H9 (cell line): ENCODE data around the gene CTU2. TPM values are rescaled to one million over a fixed set of nuclear protein-coding genes. Genes with fewer than 3 reads are reported as not detected.

ENCODE experiments used
- DNase-seq: peaks from one replicate; pipeline ENCODE4 v3.0.0-alpha.2; 2017
- H2AFZ ChIP-seq: one replicate; pipeline ENCODE4 v1.6.1; 2013; ENCODE audit warnings: mild to moderate bottlenecking, low read length, control low read depth, moderate library complexity
- H2AK5ac ChIP-seq: 2 replicates; pipeline ENCODE4 v1.6.1; 2013; ENCODE audit warnings: low read length, control low read depth, mixed read lengths; ENCODE audit not compliant: insufficient read length
- H2BK120ac ChIP-seq: one replicate; pipeline ENCODE4 v1.6.1; 2013; ENCODE audit warnings: low read depth, mild to moderate bottlenecking, low read length, control low read depth, inconsistent platforms; ENCODE audit not compliant: poor library complexity, severe bottlenecking
- H2BK12ac ChIP-seq: 2 replicates; pipeline ENCODE4 v1.6.1; 2013; ENCODE audit warnings: low read length, control low read depth, mixed read lengths, low read depth; ENCODE audit not compliant: insufficient read length
- H2BK15ac ChIP-seq: 2 replicates; pipeline ENCODE4 v1.6.1; 2013; ENCODE audit warnings: low read depth, low read length, control low read depth
- H2BK20ac ChIP-seq: one replicate; pipeline ENCODE4 v1.6.1; 2013; ENCODE audit warnings: low read depth, mild to moderate bottlenecking, low read length, control low read depth, inconsistent platforms; ENCODE audit not compliant: poor library complexity, severe bottlenecking
- H2BK5ac ChIP-seq: 2 replicates; pipeline ENCODE4 v1.6.1; 2013; ENCODE audit warnings: low read length, control low read depth, mixed read lengths; ENCODE audit not compliant: insufficient read length
- H3K14ac ChIP-seq: 2 replicates; pipeline ENCODE4 v1.6.1; 2013; ENCODE audit warnings: low read length, control low read depth; ENCODE audit not compliant: insufficient read depth
- H3K18ac ChIP-seq: 2 replicates; pipeline ENCODE4 v1.6.1; 2013; ENCODE audit warnings: low read depth, mild to moderate bottlenecking, mixed read lengths, low read length, control low read depth; ENCODE audit not compliant: insufficient read length
- H3K23ac ChIP-seq: 2 replicates; pipeline ENCODE4 v1.6.1; 2013; ENCODE audit warnings: low read length, control low read depth, mixed read lengths, low read depth; ENCODE audit not compliant: insufficient read length
- H3K23me2 ChIP-seq: 2 replicates; pipeline ENCODE4 v1.6.1; 2013; ENCODE audit warnings: low read depth, mild to moderate bottlenecking, mixed read lengths, low read length, control low read depth; ENCODE audit not compliant: insufficient read length, poor library complexity, severe bottlenecking
- H3K27ac ChIP-seq: 2 replicates; pipeline ENCODE4 v1.5.1; 2013; ENCODE audit warnings: low read length, control low read depth, mixed read lengths, low read depth; ENCODE audit not compliant: insufficient read length
- H3K27me3 ChIP-seq: 2 replicates; pipeline ENCODE4 v1.6.1; 2013; ENCODE audit warnings: low read length, control low read depth, inconsistent platforms; ENCODE audit not compliant: insufficient read depth
- H3K4ac ChIP-seq: 2 replicates; pipeline ENCODE4 v1.6.1; 2013; ENCODE audit warnings: low read depth, mild to moderate bottlenecking, control low read depth, inconsistent platforms, low read length, moderate library complexity
- H3K4me1 ChIP-seq: 2 replicates; pipeline ENCODE4 v1.6.1; 2013; ENCODE audit warnings: low read length, control low read depth, inconsistent platforms; ENCODE audit not compliant: insufficient read depth
- H3K4me2 ChIP-seq: 2 replicates; pipeline ENCODE4 v1.6.1; 2013; ENCODE audit warnings: low read length, control low read depth, mixed read lengths; ENCODE audit not compliant: insufficient read length, insufficient read depth
- H3K56ac ChIP-seq: 2 replicates; pipeline ENCODE4 v1.6.1; 2013; ENCODE audit warnings: low read depth, mild to moderate bottlenecking, mixed read lengths, low read length, control low read depth; ENCODE audit not compliant: insufficient read length
- H3K79me1 ChIP-seq: 2 replicates; pipeline ENCODE4 v1.6.1; 2013; ENCODE audit warnings: low read depth, mild to moderate bottlenecking, moderate library complexity, low read length, control low read depth, inconsistent platforms; ENCODE audit not compliant: insufficient read depth, poor library complexity, severe bottlenecking
- H3K79me2 ChIP-seq: 2 replicates; pipeline ENCODE4 v1.6.1; 2013; ENCODE audit warnings: low read length, control low read depth, inconsistent platforms; ENCODE audit not compliant: insufficient read depth
- H3K9ac ChIP-seq: 2 replicates; pipeline ENCODE4 v1.6.1; 2013; ENCODE audit warnings: low read length, control low read depth, mixed read lengths; ENCODE audit not compliant: insufficient read length; ENCODE audit errors: extremely low read depth
- H3K9me3 ChIP-seq: one replicate; pipeline ENCODE4 v1.6.1; 2013; ENCODE audit warnings: low read depth, low read length, inconsistent platforms; ENCODE audit not compliant: control insufficient read depth
- H3T11ph ChIP-seq: one replicate; pipeline ENCODE4 v1.6.1; 2013; ENCODE audit warnings: mild to moderate bottlenecking, low read length, control low read depth, inconsistent platforms
- H4K20me1 ChIP-seq: one replicate; pipeline ENCODE4 v1.6.1; 2013; ENCODE audit not compliant: control insufficient read depth, insufficient read length, insufficient read depth
- H4K5ac ChIP-seq: 2 replicates; pipeline ENCODE4 v1.6.1; 2013; ENCODE audit warnings: low read depth, mild to moderate bottlenecking, mixed read lengths, low read length, control low read depth; ENCODE audit not compliant: insufficient read length
- H4K8ac ChIP-seq: replicated peaks from 2 replicates; pipeline ENCODE4 v1.6.1; 2013; ENCODE audit warnings: low read length, control low read depth, mixed read lengths, low read depth; ENCODE audit not compliant: insufficient read length
- H4K91ac ChIP-seq: 2 replicates; pipeline ENCODE4 v1.6.1; 2013; ENCODE audit warnings: low read depth, mild to moderate bottlenecking, moderate library complexity, mixed read lengths, low read length, control low read depth; ENCODE audit not compliant: insufficient read length
- H3K27ac Mint-ChIP-seq, 3 experiments: 2 replicates in 2 of 3; 3 replicates in 1 of 3; pipeline ENCODE4 v1.8.0; 2020 to 2021; ENCODE audit warnings: mixed read lengths in 3 of 3, mild to moderate bottlenecking in 1 of 3, moderate library complexity in 1 of 3
- H3K27me3 Mint-ChIP-seq: 2 replicates; pipeline ENCODE4 v1.8.0; 2021; ENCODE audit warnings: low read depth, mild to moderate bottlenecking, moderate library complexity, mixed read lengths
- H3K36me3 Mint-ChIP-seq, 3 experiments: 2 replicates in 2 of 3; 3 replicates in 1 of 3; pipeline ENCODE4 v1.8.0; 2020 to 2021; ENCODE audit warnings: low read depth in 3 of 3, mixed read lengths in 3 of 3; ENCODE audit not compliant: insufficient read depth in 1 of 3
- H3K4me1 Mint-ChIP-seq, 2 experiments: 2 replicates each; pipeline ENCODE4 v1.8.0; 2020; ENCODE audit warnings: mixed read lengths in 2 of 2
- H3K4me3 Mint-ChIP-seq, 2 experiments: 2 replicates in 1 of 2; 3 replicates in 1 of 2; pipeline ENCODE4 v1.8.0; 2020 to 2021; ENCODE audit warnings: mild to moderate bottlenecking in 2 of 2, mixed read lengths in 2 of 2, moderate library complexity in 1 of 2
- H3K9me3 Mint-ChIP-seq, 2 experiments: 2 replicates in 1 of 2; 3 replicates in 1 of 2; pipeline ENCODE4 v1.8.0; 2020; ENCODE audit warnings: mild to moderate bottlenecking in 2 of 2, mixed read lengths in 2 of 2, moderate library complexity in 1 of 2
- CTCF ChIP-seq: fragments of 200-600 bp; sonication (generic); conservative IDR thresholded peaks from 3 replicates; pipeline ENCODE4 v1.8.0; 2021; ENCODE audit warnings: antibody characterized with exemption, mild to moderate bottlenecking
- WGBS: extraction: QIAGEN DNeasy Blood & Tissue Kit; methylation state at CpG from one replicate; pipeline ENCODE4 v1.1.7; 2013; ENCODE audit warnings: missing lambda C conversion rate, low lambda C conversion rate, mixed read lengths; ENCODE audit not compliant: insufficient read length; ENCODE audit errors: extremely low coverage; 5-methylcytosine and 5-hydroxymethylcytosine counted together
- total RNA-seq: library from RNA; stranded (reverse); gene quantifications from 2 replicates; pipeline ENCODE4 v1.2.1, GENCODE V29; 2021

The CTU2 gene
- total RNA-seq, 1 experiment from 2014 or later, result 32.8 TPM

GRCh38 chr16:88661468-88661867, 44.8 kb upstream of the CTU2 start:
- H4K8ac ChIP-seq, result no peak overlapping the region
- no peak overlapping the region for H2AFZ ChIP-seq
- H2BK12ac ChIP-seq, result no peak overlapping the region
- Mint-ChIP-seq H3K27me3 (no peaks in the 10 kb centered on the region; the same call in 1 of the 2 replicates), H3K27ac (no peak overlapping the region; a peak in 1 of 7 replicates), H3K4me1 (peaks cover 11 to 22% of the 10 kb centered on the region in 2 experiments), H3K9me3 (no peaks in the 10 kb centered on the region), H3K4me3 (peak overlapping the region; percentile 13 to 72; a peak in 4 of 5 replicates), H3K36me3 (peaks cover 5 to 16% (median 16%) of the 10 kb centered on the region in 3 experiments)
- H2BK20ac ChIP-seq, result no peak overlapping the region
- no peak overlapping the region for H3T11ph ChIP-seq
- H3K23ac ChIP-seq, result no peak overlapping the region
- H4K5ac ChIP-seq, result no peak overlapping the region
- no peak overlapping the region for H2AK5ac ChIP-seq
- peaks cover 11% of the 10 kb centered on the region for H3K23me2 ChIP-seq
- H3K18ac ChIP-seq, result no peak overlapping the region
- TF ChIP-seq CTCF, result no peak
- no peak overlapping the region for H3K56ac ChIP-seq
- peaks cover 3% of the 10 kb centered on the region for H3K79me1 ChIP-seq
- peaks cover 3% of the 10 kb centered on the region; the same call in 1 of the 2 replicates for H3K4me1 ChIP-seq
- H3K4me2 ChIP-seq, result peak overlapping the region; percentile 77
- no peak overlapping the region for H2BK15ac ChIP-seq
- H3K14ac ChIP-seq, result no peak overlapping the region
- H4K91ac ChIP-seq, result no peak overlapping the region
- no peak overlapping the region for H3K27ac ChIP-seq
- peak overlapping the region; percentile 5 for H3K9ac ChIP-seq
- H3K4ac ChIP-seq, result no peak overlapping the region
- WGBS, result no CpG with 5 or more reads among the region's 10 CpGs
- no peak overlapping the region for H2BK120ac ChIP-seq
- no peaks in the 10 kb centered on the region for H3K9me3 ChIP-seq
- H4K20me1 ChIP-seq, result no peaks in the 10 kb centered on the region
- no peak overlapping the region for H2BK5ac ChIP-seq
- peaks cover 22% of the 10 kb centered on the region; the same call in 1 of the 2 replicates for H3K79me2 ChIP-seq
- DNase-seq, result no peak
- H3K27me3 ChIP-seq, result no peaks in the 10 kb centered on the region
